GM12891 (cell line): ENCODE measurements around the gene PDYN.

Experiments used
- POLR2A ChIP-seq: IDR thresholded peaks from 2 replicates; pipeline ENCODE4 v1.6.1; 2011; ENCODE audit warnings: low read depth, low read length, control low read depth
- TAF1 ChIP-seq: IDR thresholded peaks from 2 replicates; pipeline ENCODE4 v1.6.1; 2011; ENCODE audit warnings: low read depth, low read length, control low read depth

- no peak for TF ChIP-seq TAF1
- no peak for TF ChIP-seq POLR2A
These were observed 32.1 kb upstream of the PDYN start for GRCh38 chr20:2026004-2026403.
